RPMI7951 (cell line): ENCODE results near the gene ADAMTS1. TPM values are rescaled to one million over a fixed set of nuclear protein-coding genes. Genes with fewer than 3 reads are reported as not detected.
"Not testable (repeated sequence)": the region's sequence is repeated elsewhere in the genome, so short reads cannot be mapped to it uniquely, and the experiment has no call there.

Experiments
- DNase-seq: peaks from one replicate; pipeline ENCODE4 v3.0.0-alpha.2; 2012; ENCODE audit warnings: low read depth
- total RNA-seq: library from RNA; depleted of rRNA; stranded (reverse); fragments of >200 nt; shearing (Covaris generic); gene quantifications from 2 replicates; pipeline ENCODE4 v1.2.3, GENCODE V29; 2014; rRNA removed

Gene ADAMTS1
- 6.8 and 8.7 TPM in 2 replicates for total RNA-seq

DNA sequence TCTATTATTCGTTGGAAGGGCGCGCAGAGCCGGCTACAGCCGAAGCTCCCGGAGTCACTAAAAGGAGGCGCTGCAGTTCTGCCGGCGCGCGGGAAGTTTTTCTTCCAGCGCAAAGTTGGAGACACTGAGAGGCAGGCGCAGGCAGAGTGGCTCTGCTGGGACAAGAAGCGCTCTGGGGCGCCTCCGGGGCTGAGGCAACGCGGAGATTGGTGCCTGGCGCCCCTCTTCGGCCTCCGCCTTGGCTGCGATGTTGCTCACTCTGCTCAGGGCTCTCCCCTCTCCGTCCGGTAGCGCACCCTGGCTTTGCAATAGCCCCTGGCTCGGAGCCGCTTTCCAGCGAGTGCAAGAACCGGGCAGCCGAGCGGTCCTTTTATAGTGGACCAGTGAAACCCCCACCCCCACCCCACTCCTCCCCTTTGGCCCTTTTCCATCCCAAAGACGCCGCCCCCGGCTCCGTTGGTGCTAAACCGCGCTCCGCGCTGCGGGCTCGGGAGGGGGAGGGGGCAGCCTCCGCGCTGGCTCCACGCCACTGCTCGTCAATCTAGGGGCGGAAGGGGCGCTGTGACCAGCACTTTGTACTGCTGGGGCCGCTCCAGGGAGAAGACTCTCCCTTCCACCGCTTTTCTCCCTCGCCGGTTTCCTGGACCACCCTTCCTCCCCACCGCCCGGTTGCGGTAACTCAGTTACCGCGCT is at the start of gene ADAMTS1:
Gene ADAMTS1 (minus strand): TSS at position 344 of the 693 bp plus-strand sequence. CDS start 455 bp downstream, outside the sequence.
- peak; percentile 80 for DNase-seq

DNA sequence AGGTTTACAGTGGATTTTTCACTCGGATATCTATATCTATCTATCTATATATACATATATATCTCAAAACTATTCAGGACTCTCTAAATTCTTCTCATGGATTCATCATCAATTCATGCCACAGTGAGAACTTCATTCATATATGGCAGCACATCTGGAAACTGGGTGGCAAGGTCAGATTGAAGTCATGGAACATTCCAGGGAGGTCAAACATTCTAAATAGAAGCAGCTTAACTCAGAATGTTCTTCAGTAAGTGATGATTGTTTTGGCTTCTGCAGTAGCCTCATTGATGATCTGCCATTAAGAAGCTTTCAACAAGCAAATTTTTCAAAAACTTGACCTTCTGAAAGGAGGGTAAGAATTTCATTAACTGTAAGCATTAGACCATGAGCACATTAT is 46.9 kb upstream of the ADAMTS1 start:
- no peak for DNase-seq

DNA sequence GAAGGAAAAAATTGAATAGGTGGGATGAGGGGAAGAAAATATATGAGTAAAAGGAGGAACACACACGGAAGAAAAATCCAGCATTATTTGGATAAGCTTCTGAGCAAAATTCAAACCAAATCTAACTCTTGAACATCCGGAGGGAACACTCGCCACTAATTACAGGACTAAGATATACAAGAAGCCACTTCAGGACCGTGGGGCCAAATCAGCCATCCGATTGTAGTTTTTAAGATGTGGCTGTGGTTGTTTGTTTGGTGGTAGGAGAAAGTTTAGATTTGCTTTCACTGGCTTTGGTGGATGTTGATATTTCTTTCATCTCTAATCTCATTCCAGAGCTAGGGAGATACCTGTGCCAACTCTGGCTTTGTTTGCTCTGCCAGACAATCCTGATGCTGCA is 43.7 kb upstream of the ADAMTS1 start:
- DNase-seq: no peak

DNA sequence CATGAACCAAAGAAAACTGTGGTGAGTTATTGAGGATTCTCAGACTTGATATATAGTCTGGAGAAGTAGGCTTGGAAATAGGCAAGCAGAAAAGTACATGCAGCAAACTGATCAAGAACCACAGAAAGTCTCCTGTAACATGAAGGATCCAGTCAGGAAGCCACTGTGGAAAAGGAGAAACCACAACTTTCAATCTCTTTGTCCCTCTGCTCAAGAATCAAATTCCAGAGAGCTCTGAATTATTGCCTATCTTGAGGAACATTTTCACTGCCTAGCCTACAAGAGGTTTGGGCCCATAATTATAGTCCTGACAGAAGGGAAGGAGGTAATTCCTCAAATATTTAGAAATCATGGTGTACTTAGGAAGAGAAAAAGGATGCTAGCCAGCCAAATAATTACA is 43.0 kb upstream of the ADAMTS1 start:
- no peak for DNase-seq

DNA sequence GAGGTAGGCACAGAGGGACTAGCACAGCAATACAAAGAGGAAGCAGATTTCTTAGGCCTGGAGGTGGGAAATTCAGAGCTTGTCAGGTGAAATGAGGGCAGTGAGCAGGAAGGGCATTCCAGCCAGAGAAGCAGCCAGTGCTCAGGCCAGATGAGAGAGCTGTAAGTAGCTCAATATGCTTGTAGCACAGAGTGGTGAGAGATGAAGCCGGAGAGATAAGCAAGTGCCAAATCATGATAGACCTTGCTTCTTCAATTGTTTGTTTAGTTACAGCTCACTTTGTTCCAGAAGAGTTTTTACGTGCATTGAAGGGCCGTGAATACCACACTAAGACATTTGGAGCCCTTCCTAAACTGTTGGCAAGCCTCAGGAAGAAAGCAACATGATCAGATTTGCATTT is 42.0 kb upstream of the ADAMTS1 start:
- no peak for DNase-seq

DNA sequence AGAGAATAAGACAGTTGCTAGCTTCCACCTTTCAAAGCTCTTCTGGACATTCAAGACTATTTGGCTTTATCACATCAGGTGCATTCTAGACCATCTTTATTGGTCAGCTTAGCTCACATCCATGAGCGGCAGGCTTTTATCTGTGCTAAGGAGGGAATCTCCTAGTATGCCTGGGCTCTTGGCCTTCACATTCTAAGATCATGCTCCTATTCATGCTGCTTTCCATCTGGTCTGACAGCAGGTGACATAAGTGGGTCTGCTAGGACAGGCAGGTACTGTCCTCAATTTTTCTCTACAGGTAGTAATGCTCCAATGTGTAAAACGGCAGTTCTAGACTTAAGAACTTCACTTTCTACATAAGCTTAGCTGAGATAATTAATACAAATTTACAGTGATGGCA is 39.2 kb upstream of the ADAMTS1 start:
- no peak for DNase-seq

DNA sequence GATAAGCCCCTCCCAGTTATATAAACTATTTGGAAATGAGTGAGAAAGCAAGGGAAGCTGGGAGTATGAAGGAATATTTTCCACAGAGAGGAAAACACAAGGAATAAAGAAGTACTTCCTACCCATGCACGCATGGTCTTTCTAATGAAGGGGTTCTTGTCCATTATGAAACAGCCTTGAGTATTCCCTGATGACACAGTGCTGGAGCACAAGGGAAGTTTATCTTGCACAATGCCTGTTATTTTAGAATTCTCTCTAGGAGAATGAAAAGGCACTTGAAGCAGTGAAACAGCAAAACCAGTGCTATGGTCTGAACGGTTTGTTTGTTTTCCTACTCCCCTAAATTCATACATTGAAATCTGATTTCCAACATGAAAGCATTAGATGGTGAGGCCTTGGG is 38.6 kb upstream of the ADAMTS1 start:
- peak; percentile 8 for DNase-seq

DNA sequence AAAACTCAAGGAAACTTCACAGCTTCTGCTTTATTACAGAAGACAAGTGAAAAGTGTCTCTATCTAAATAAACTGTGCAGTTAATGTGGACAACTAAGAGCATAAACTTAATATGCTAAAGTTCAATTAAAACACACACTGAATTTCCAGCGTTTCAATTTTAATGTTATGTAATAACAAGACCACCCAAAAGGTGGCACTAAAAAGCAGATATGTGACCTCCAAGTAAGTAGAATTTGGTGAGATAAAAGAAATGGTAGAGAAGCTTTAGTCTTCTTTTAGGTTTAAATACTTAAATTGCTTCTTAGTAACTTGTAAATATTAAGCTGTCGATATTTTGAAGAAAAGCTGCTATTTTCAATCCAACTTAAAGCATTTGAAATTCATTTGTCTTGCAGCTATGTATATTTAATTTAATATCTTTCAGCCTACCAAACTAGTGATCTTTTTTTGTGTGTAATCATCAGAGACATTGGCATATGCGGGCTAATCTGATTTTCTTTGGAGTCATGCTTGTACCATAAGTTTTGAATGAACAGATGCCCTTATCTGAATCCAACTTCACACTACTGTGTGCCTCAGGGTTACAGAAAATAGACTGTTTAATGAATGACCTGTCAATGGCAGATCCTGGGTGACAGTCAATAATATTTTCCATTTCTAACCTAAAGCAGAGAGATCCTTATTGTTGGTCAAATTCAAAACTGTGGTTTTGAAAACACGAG is 36.5 kb upstream of the ADAMTS1 start:
- peak; percentile 16 for DNase-seq

DNA sequence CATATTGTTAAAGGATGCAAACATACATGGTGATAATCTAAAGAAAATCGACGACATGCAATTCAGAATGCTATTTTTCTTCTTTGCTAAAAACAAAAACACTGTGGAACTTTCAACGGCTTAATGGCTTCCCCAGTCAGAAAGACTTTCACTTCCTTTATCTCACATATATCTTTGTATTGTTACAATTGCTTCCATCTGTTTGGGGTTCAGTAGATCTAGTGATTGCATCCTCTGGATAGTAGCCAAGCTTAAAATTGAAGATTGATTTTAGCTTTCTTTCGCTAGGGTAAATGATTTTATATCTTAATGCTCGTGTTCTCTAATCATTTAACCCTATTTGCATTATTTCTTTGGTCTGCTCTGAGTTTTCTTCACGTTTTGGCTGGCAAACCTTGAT is 31.8 kb upstream of the ADAMTS1 start:
- no peak for DNase-seq

DNA sequence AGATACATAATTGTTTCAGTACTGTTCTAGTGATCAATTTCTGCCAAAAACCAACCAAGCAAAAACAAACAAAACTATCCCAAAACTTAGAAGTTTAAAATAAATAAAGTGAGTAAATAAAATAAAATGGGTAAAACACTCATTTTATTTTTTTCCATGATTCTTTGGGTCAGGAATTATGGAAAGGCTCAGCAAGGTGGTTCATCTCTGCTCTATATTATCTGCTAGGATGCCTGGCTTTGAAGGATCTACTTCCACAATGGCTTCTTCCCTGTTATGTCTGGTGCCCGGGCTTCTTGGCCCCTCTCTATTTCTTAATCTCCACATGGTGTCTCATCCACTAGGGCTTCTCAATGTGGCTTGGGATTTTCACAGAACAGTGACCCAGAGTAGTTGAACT is 29.1 kb upstream of the ADAMTS1 start:
- no peak for DNase-seq

DNA sequence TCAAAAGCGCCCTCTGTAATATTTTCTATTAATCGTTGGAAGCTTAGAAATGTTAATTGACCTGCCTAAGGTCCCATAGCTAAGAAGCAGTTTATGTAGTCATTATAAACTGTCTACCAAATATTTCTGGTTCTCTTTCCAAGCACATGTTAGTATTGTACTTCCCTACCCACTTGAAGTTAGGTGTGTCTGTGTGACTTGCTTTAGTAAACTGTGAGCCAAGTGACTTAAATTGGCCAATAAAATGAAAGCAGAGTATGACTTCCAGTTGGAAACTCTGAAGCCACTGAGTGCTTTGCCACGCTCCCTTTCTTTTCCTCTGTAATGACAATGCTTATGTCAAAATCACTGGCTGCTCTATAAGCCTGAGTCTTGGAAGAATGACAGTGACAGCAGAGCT is 20.6 kb upstream of the ADAMTS1 start:
- DNase-seq: no peak

DNA sequence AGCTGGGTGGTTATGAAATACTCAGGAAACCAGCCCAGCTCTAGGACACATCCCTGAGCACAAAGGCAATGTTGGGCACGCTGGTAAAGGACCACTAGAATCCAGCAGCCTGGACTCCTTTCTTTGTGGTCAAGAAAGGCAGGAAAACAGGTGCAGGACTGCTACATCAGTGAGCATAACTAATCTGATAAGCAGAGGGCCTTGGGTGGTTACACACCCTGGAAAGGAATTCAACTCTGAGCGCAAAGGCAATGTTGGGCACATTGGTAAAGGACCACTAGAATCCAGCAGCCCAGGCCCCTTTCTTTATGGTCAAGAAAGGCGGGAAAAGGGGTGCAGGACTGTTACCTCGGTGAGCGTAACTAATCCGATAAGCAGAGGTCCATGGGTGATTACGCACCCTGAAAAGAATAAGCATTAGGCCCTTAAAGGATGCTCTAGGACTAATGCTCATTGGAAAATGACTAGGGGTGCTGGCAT is 11.7 kb upstream of the ADAMTS1 start:
- not testable (repeated sequence) for DNase-seq

DNA sequence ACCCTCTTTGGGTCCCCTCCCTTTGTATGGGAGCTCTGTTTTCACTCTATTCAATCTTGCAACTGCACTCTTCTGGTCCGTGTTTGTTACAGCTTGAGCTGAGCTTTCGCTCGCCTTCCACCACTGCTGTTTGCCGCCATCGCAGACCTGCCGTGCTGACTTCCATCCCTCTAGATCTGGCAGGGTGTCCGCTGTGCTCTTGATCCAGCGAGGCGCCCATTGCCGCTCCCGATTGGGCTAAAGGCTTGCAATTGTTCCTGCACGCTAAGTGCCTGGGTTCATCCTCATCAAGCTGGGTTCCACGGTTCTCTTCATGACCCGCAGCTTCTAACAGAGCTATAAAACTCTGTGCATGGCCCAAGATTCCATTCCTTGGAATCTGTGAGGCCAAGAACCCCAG is 9.5 kb upstream of the ADAMTS1 start:
- DNase-seq: not testable (repeated sequence)

DNA sequence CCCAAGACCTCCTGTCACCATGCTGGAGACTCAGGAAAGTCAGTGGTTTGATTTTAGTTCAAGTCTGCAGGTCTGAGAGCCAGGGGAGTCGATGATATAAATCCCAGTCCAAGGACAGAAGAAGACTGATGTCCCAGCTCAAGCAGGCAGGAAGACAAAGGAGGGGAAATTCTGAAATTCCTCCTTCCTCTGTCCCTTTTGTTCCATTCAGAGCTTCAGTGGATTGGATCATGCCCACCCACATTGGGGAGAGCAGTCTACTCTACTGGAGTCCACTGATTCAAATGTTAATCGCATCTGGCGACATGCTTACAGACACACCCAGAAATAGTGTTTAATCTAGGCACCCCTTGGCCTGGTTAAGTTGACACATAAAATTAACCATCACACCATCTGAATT is 7.2 kb upstream of the ADAMTS1 start:
- no peak for DNase-seq

DNA sequence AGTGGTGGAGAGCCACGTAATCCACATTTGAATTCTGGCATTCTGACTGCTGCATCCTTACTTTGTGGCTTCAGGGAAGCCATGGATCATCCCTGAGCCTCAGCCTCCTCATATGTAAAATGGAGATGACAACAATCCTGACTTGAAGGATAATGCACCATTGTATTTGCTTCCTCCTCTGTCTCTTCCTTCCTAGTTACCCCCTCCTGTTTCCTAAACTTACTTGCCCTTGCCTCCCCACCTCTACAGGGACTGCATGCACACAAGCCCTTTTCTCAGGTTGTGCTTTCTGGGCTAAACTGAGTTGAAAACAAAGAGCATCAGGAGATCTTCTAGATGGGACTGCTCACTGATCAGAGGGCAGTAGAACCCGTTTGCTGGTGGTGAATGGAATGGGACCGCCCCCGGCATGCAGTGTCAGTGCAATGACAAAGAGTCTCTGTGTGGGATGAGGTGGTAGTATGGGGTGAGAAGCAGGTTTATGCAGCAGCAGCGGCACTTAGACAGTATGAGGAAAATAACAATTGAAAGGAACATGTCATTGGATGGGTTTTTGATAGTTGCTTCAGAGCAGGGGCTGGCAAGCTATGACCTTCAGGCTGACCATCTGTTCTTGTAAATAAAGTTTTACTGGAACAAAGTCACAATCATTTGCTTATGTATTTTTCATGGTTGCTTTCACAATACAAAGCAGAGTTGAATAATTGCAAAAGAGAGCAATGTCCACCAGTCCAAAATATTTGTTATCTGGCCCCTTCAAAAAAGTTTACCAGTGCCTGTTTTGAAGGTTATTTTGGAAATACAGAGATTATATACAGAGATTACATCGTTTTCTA is 6.1 kb upstream of the ADAMTS1 start:
- DNase-seq: no peak

DNA sequence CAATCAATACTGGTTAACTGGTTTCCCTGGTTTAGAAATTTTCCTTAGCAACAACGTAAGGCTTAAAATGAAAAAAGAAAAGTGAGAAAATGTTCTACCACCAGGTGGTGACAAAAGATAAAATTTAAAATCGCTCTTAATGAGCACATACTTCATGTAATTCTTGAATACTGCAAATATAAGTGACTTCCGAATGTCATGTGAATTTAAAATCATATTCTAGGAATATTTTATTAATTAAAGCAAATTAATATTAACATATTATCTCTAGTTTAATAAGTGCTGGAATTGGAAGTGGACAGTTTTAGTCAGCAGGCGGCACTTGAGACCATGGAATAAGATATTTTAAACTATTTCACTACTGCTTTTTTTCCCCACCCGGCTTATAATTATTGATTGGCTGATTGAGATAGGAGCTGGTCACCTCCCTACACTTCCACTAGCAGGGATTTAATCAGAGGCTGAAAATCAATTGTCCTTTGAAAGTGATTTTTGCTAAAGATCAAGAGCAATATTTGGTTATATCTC is 5.0 kb upstream of the ADAMTS1 start:
- peak; percentile 49 for DNase-seq

DNA sequence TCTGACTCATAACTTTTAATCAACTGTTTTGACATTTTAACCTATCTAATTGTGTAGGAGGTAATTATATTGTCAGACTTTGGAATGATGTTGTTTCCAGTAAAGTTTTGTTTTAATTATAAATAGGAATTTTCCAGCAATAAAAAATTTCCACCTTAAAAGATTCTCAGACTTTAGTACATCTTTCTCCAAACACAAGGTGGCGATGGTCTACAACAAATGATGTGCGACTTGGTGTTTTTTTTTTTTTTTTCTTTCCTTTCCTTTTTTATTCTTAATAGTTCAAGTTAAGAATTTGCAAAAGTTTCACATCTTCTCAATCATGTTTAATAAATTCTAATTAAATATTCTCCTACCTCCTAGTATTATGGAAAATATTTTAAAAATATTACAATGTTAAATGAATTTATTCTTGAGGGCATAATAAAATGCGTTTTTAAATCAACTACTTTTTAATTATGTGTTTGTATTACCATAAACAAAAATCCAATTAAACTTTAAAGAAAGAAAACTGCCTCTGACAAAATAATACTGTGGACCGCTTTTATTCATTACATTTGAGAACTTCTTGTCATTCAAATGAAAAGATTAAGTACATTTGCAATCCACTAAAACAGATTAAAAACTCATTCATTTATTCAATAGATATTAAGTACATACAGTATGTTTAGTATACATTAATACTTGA is 4.4 kb upstream of the ADAMTS1 start:
- DNase-seq: peak; percentile 56

DNA sequence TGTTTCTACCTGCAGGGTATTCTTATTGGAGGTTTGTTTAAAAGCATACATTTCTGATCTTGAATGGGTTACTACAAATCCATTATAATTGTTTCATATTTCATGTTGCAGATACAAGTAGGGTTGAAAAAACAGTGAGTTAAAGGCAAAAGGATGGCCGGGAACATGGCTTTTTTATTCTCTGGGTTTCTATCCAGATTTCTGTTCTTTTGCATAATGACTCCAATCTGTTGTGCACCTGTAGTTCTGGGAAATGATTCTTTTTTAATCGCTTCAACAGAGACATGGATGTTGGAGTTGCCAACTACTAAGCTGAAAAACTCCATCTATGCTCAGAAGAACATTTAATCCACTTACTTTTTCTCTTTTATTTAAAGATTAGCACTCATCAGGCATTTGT is 2.7 kb upstream of the ADAMTS1 start:
- DNase-seq: no peak

DNA sequence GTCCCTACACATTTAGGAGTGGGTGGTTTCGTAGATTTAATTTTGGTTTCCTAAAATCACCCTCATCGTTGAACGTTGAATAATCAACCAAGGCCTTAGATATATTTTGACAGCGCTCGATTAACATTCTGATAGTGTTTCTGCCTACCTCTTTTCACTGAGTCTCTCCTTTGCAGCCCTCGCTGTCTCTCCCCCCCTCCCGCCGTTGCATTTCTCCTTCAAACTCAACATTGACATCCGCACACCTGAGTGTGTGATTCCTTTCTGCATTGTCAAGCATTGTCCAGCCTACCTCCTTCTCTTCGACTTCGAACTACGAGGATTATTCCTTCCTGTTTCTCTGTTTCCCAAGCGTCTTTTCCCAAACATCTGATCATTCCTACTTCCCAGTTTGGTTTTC is 1.8 kb upstream of the ADAMTS1 start:
- DNase-seq: no peak

DNA sequence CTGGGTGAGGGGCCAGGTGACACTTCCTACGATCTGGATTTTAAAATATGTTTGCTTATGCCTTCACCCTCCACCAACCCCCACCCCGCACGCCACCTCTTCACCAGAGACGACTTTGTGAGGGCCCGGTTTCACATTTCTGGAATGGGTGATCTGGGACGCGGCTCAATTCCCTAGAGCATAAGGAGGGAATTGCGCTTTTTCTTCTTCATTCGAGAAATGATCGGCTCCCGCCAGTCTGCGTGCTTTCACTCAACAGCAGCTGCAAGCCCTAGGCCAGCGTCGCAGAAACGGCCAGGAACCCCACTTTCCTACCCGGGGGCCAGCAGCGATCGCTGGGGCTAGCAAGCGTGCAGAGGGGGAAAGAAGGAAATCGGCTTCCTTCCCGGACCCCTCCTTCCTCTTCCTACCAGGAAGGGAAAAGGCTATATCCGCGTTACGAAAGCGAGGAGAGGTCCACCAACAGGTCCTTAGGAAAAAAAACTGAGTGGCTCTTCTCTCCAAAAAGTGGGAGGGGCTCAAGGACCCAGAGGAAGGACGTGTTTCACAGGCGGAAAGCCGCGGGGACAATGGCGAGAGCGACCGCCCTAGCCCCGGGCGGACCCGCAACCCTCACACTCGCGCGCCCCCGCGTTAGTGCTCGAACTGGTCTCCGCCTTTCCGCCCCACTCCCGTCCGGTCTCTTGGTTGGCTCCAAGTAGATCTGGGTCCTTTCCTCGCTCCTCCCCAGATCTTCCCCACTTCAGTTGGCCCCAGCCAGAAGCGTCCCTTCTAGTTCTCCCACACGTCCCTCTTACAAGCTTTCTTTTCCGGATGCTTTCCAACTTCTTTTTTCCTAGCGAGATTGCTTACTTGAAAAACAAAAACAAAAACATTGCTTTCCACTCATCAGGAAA is 1.1 kb upstream of the ADAMTS1 start:
- peak; percentile 85 for DNase-seq

DNA sequence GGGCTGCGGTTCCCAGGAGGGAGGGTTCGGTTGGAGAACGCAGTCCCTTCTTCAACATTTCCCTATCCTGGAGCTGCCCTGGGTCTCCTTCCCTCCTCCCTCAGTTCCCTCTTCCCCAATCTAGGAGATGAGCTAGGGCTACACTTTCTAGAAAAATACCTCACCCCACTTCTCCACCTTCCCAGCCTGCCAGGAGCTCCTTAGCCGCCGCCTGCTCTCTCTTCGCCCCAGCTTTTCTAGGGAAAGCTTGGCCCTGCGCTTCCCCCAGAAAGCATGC is 488 bp upstream of the ADAMTS1 start:
- no peak for DNase-seq
